SK-N-MC (cell line): ENCODE data around the gene GALR2.

ENCODE experiments used
- DNase-seq: peaks from one replicate; pipeline ENCODE4 v3.0.0-alpha.2; 2011; ENCODE audit warnings: low read depth, low spot score
- H3K27ac ChIP-seq: fragments of 200-600 bp; sonication (generic); 2 replicates; pipeline ENCODE4 v1.5.1; 2016; ENCODE audit warnings: mixed run types
- H3K36me3 ChIP-seq: fragments of 200-600 bp; sonication (generic); 2 replicates; pipeline ENCODE4 v1.6.1; 2017; ENCODE audit warnings: antibody characterized with exemption, low read length, mixed read lengths; ENCODE audit not compliant: insufficient read depth
- H3K4me3 ChIP-seq: fragments of 200-600 bp; sonication (generic); 2 replicates; pipeline ENCODE4 v1.5.1; 2016
- H3K9ac ChIP-seq: fragments of 200-600 bp; sonication (generic); 2 replicates; pipeline ENCODE4 v1.8.0; 2017; ENCODE audit warnings: mixed run types, mixed read lengths; ENCODE audit not compliant: insufficient read length
- H3K9me3 ChIP-seq: fragments of 200-600 bp; sonication (generic); 2 replicates; pipeline ENCODE4 v1.6.1; 2017; ENCODE audit warnings: low read depth, mild to moderate bottlenecking, antibody characterized with exemption, low read length, moderate library complexity, mixed read lengths
- EZH2 ChIP-seq: fragments of 200-600 bp; sonication (generic); IDR thresholded peaks from one replicate; pipeline ENCODE4 v1.6.1; 2017; ENCODE audit warnings: antibody characterized with exemption
- FOXP2 ChIP-seq: optimal IDR thresholded peaks from 2 replicates; pipeline ENCODE3; 2011; ENCODE audit warnings: mild to moderate bottlenecking, moderate library complexity; ENCODE audit not compliant: insufficient read depth; ENCODE audit errors: extremely low read length, control extremely low read depth
- POLR2AphosphoS5 ChIP-seq: IDR thresholded peaks from 2 replicates; pipeline ENCODE4 v1.6.1; 2012; ENCODE audit warnings: mild to moderate bottlenecking, low read depth, low read length, borderline replicate concordance

The GALR2 gene

DNA sequence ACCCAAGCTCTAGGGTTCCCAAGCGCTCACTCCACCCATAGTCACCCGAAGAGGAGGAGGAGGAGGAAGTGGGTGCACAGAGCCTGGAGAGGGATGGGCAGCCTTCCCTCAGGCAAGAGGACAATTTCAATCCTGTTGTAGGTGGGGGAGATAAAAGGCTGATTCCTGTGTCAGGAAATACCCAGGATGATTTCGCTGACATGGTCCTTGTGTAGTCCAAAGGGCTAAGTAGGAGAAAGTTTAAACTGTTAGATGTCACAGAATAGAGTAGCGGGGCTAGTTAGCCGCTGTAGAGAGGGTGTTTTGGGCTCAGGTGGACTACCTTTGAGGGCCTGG is 30.3 kb downstream of the GALR2 start:
- H3K9me3 ChIP-seq = no peaks in the 10 kb centered on the region
- H3K4me3 ChIP-seq = no peak overlapping the region
- H3K36me3 ChIP-seq = peaks cover 15% of the 10 kb centered on the region
- no peak overlapping the region for H3K9ac ChIP-seq
- no peak for TF ChIP-seq EZH2
- no peak for TF ChIP-seq POLR2AphosphoS5
- no peak for TF ChIP-seq FOXP2
- no peak for DNase-seq
- H3K27ac ChIP-seq = no peak overlapping the region

DNA sequence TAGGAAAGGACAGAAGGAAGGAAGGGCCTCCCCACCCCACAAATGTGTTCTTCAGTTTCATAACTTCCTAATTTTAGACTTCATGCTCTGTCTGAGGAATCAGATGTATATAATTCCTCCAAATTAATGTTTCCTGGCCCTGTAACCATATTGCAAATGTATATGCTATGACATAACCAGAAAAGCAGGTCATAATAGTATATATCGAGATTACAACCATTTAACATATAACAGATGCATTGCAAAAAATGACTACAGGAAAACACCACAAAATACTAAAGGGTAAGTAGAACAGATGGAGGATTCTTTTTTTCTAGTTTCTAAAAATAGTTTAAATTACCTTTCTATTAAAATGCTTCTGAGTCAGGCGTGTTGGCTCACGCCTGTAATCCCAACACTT is 32.1 kb downstream of the GALR2 start:
- no peaks in the 10 kb centered on the region for H3K9me3 ChIP-seq
- DNase-seq = no peak
- no peak overlapping the region for H3K4me3 ChIP-seq
- TF ChIP-seq FOXP2 (no peak), POLR2AphosphoS5 (no peak), EZH2 (no peak)
- peak overlapping the region; percentile 25 for H3K9ac ChIP-seq
- peak overlapping the region; percentile 86 for H3K27ac ChIP-seq
- peaks cover 4% of the 10 kb centered on the region; the same call in 1 of the 2 replicates for H3K36me3 ChIP-seq

DNA sequence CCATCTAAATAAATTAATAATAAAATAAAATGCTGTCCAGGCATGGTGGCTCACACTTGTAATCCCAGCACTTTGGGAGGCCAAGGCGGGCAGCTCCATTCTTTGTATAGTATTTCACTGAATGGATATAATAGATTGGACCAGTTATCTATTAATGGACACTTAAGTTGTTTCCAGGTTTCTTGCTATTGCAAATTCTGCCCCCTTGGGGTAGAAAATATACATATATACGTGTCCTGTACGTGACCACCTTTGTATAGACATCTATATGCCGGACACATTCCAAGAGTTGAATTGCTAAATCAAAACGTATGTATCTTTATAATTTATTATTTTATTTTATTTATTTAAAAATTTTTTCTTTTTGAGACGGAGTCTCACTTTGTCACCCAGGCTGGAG is 32.9 kb downstream of the GALR2 start:
- Histone ChIP-seq H3K27ac (no peak overlapping the region), H3K4me3 (no peak overlapping the region), H3K9ac (no peak overlapping the region), H3K36me3 (no peaks in the 10 kb centered on the region), H3K9me3 (no peaks in the 10 kb centered on the region)
- TF ChIP-seq POLR2AphosphoS5 (no peak), EZH2 (no peak), FOXP2 (no peak)
- DNase-seq = no peak

DNA sequence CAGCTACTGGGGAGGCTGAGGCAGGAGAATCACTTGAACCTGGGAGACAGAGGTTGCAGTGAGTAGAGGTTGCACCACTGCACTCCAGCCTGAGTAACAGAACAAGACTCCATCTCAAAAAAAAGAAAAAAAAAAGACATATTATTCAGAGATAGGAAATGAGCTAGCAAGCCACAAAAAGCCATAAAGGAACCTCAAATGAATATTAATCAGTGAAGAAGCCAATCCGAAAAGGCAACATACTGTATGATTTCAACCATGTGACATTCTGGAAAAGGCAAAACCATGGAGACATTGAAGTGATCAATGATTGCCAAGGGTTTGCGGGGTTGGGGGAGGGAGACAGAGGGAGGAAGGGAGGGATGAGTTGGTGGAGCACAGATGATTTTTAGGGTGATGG is 37.4 kb downstream of the GALR2 start:
- H3K27ac ChIP-seq = peak overlapping the region; percentile 72
- H3K9ac ChIP-seq = no peak overlapping the region
- peak; percentile 52 for DNase-seq
- H3K9me3 ChIP-seq = no peaks in the 10 kb centered on the region
- TF ChIP-seq EZH2 = no peak
- no peak for TF ChIP-seq POLR2AphosphoS5
- no peak for TF ChIP-seq FOXP2
- no peak overlapping the region; the same call in 1 of the 2 replicates for H3K4me3 ChIP-seq
- H3K36me3 ChIP-seq = no peaks in the 10 kb centered on the region

DNA sequence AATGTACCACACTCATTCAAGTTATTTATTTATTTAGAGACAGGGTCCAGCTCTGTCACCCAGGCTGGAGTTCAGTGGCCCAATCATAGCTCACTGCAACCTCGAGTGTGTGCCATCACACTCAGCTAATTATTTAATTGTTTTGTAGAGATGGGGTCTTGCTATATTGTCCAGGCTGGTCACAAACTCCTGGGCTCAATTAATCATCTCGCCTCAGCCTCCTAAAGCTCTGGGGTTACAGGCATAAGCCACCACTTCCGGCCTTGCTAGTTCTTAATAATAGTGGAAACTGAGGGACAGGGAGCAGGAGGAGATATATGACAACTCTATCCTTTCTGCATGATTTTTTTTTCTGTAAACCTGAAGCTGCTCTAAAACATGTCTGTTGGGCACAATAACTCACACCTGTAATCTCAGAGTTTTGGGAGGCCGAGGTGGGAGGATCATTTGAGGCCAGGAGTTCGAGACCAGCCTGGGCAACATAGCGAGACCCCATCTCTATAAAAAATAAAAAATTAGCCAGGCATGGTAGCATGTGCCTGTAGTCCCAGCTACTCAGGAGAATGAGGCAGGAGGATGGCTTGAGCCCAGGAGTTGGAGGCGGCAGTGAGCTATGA is 40.7 kb downstream of the GALR2 start:
- Histone ChIP-seq H3K9me3 (no peaks in the 10 kb centered on the region), H3K27ac (no peak overlapping the region), H3K36me3 (no peaks in the 10 kb centered on the region), H3K4me3 (no peak overlapping the region), H3K9ac (no peak overlapping the region)
- TF ChIP-seq FOXP2 = no peak
- TF ChIP-seq POLR2AphosphoS5 = no peak
- TF ChIP-seq EZH2 = no peak
- no peak for DNase-seq

DNA sequence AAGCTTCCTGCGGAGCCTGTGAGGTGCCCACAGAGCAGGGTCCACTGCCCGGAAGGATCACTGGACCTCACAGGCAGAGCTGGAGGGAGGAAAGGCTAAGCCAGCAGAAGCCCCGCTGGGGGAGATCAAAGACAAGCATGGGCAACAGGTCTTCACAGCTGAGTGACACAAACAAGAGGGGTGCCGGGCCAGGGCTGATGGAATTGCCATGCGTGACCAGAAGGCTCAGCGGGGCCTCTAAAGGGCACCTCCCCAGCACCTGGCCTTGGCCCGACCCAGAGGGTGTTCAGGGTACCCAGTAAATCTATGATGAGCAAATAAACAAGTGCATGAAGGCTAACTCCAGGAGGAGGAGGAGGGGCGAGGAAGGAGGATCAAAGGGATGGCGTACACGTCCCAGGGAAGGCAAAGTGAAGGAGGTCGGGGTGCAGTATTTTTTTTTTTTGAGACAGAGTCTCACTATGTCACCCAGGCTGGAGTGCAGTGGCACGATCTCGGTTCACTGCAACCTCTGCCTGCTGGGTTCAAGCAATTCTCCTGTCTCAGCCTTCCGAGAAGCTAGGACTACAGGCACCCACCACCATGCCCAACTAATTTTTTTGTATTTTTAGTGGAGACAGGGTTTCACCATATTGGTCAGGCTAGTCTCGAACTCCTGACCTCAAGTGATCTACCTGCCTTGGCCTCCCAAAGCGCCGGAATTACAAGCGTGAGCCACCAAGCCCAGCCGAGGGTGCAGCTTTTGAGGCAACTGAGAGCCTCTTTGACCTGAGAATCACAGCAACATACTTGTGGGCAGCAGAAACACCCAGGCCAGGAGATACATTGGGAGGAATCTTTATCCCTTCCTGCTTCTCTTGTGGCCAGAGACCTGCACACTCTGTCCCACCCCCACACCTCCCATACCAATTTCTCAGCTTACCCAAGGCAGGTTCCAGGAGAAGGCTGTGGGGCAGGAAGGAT is 45.1 kb downstream of the GALR2 start:
- Histone ChIP-seq H3K9ac (no peak overlapping the region), H3K4me3 (no peak overlapping the region), H3K36me3 (no peaks in the 10 kb centered on the region), H3K27ac (no peak overlapping the region), H3K9me3 (no peaks in the 10 kb centered on the region)
- DNase-seq = no peak
- no peak for TF ChIP-seq POLR2AphosphoS5

DNA sequence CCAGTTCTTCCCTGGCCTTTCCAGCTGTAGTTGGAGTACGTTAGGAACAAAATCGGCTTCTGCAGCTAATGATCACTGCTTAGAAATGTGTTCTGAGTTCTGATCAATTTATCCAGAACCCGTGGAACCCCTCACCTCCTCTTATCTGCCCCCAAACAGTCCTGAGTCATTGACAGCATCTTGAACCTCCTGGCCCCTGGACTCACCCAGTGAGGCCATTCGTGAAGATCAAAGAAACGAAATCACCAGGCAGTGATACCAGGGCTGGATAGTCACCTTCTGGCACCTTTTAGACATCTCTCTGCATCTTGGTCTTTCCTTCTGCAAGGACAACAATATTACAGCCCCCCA is 46.1 kb downstream of the GALR2 start:
- Histone ChIP-seq H3K9me3 (no peaks in the 10 kb centered on the region), H3K27ac (no peak overlapping the region), H3K36me3 (no peaks in the 10 kb centered on the region), H3K9ac (no peak overlapping the region), H3K4me3 (no peak overlapping the region)
- no peak for DNase-seq
- TF ChIP-seq EZH2 (no peak), FOXP2 (no peak), POLR2AphosphoS5 (no peak)

DNA sequence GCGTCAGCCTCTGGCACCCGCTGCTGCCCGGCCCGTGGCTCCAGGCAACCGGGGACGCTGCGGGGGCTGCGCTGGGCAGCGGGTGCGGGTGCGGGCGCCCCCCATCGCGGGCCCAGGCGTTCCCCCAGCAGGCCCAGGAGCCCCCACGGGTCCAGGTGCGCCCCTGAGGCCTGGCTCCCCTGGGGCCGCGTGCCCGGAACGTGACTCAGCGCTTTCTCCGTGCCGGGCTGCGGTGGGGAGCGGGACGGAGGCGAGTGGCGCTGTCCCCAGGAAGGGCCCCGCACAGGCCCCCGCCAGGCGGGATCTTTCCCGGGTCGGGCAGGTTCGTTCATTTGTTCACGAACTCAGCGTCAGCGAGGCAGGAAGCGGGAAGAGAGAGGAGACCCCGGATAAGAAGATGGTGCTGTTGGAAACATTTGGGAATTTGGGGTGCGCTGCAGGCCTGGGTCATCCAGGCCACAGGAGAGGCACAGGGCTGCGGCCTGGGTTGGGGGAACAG is 47.4 kb downstream of the GALR2 start:
- H3K36me3 ChIP-seq = no peaks in the 10 kb centered on the region
- H3K9ac ChIP-seq = no peak overlapping the region
- no peak for DNase-seq
- no peak overlapping the region for H3K27ac ChIP-seq
- H3K4me3 ChIP-seq = no peak overlapping the region
- TF ChIP-seq POLR2AphosphoS5 (no peak), FOXP2 (no peak), EZH2 (no peak)
- H3K9me3 ChIP-seq = no peaks in the 10 kb centered on the region
